Measurements from ENCODE around the gene OPN5.

OPN5 gene

DNA sequence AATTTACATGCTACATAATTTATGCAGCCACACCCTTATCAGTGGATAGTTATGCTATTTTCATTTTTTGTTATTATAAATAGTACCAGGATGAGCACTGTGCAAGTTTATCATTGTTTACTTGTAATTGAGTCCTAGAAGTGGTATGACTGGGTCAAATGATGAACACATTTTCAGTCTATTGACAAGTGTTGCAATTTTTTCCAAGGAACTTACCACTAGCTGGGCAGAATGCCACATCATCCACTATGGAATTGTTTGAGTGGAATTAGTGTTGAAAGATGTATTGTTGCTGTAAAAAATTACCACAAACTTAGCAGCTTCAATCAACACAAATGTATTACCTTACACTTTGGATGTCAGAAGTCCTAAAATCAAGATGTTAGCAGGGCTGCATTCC is 38.1 kb upstream of the OPN5 start:
- TF ChIP-seq, protein P1, sequence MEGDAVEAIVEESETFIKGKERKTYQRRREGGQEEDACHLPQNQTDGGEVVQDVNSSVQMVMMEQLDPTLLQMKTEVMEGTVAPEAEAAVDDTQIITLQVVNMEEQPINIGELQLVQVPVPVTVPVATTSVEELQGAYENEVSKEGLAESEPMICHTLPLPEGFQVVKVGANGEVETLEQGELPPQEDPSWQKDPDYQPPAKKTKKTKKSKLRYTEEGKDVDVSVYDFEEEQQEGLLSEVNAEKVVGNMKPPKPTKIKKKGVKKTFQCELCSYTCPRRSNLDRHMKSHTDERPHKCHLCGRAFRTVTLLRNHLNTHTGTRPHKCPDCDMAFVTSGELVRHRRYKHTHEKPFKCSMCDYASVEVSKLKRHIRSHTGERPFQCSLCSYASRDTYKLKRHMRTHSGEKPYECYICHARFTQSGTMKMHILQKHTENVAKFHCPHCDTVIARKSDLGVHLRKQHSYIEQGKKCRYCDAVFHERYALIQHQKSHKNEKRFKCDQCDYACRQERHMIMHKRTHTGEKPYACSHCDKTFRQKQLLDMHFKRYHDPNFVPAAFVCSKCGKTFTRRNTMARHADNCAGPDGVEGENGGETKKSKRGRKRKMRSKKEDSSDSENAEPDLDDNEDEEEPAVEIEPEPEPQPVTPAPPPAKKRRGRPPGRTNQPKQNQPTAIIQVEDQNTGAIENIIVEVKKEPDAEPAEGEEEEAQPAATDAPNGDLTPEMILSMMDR (IDR thresholded peaks at IDR 0.05), result no peak

DNA sequence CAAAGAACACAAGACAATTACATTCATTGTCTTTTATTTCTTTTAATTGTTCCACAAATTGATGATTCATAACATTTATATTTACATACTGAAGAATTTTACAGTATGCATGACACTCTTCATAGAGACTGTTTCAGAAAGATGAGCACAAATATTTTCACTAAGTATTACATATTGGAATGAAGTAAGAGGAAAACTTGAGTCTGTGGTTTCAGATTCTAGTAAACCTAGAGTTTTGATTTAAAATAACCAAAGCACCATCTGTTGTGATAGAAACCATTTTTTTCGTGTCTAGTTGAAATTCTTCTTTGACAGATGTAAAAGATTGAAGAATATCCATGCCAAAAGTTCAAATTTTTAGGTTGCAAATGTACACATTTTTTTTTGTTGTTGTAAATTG is 32.1 kb upstream of the OPN5 start:
- TF ChIP-seq, protein P1 (IDR thresholded peaks at IDR 0.05), result no peak

DNA sequence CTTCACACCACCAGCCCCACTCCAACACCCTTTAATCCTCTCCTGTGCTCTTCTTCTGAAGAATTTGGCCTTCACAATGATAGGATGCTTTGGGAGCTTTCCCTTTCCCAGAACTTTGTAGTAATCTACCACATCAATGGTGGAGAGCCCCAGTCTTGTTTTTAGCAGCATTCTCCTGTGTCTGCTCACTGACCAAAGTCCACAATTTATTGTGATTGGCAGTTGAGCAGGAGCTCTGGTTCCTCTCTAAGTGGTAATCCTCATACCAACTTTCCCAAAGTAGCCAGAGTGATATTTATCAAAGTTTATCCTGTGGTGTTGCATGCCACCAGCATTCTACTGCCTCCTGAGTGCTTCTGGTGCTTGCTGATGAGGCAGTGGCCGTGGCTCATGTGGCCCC is 29.0 kb upstream of the OPN5 start:
- TF ChIP-seq, protein P1 (IDR thresholded peaks at IDR 0.05), result no peak

DNA sequence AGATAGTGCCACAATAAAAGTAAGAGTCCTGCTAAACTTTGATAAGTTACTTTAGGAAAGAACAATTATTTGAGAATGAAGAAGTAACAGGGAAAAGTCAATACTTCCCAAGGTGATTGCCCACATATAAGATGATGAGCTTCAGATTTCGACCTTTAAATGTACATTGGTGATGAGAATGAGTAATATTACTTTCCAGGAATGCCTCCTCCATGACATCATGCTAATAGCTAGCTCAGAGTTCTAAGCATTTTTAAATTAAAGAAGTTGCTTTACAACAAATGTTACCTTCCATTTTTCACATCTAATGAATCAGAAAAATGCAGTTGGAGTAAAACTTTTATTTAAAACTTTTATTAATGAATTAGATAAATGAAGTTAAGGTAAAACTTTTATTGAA is 22.5 kb upstream of the OPN5 start:
- TF ChIP-seq, protein P1 (IDR thresholded peaks at IDR 0.05), result no peak

DNA sequence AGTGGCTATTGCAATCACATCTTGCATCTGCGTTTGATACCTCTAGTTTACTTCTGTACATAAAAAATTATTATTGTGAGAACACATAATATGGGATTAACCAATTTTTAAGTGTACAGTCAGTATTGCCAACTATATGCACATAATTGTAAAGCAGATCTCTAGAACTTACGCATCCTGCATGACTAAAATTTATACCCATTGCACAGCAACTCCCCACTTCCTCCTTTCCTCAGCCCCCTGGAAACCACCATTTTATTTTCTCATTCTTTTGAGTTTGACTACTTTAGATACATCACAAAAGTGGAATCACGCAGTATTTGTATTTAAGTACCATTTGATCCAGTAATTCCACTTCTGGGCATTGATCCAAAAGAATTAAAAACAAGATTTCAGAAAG is 19.3 kb upstream of the OPN5 start:
- TF ChIP-seq, protein P1 (IDR thresholded peaks at IDR 0.05), result no peak

DNA sequence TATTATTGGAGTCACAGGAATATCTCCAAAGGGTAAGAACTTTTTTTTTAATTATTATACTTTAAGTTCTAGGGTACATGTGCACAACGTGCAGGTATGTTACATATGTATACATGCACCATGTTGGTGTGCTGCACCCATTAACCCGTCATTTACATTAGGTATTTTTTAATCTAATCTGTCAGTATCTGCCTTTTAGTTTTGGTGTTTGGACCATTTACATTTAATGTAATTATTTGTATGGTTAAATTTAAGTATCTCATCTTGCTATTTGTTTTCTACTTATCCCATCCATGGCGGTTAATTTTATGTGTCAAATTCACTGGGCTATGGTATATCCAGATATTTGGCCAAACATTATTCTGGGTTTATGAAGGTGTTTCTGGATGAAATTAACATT is 15.4 kb upstream of the OPN5 start:
- TF ChIP-seq, protein P1 (IDR thresholded peaks at IDR 0.05), result no peak

DNA sequence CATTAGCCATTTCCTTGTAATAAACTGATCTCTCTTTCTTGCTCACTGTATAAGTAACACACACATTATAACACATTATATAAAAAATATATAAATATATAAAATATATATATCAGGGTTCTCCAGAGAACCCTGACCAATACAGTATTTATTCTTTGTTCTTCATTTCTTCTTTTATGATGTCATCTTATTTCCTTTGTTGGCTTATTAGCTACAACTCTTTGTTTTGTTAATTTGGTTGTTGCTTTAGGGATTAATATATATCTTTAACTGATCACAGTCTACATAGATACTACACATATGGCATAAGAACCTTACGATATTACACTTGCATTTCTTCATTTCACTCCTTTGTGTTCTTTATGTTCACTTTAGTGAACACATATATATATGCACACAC is 14.7 kb upstream of the OPN5 start:
- TF ChIP-seq, protein P1 (IDR thresholded peaks at IDR 0.05), result no peak

DNA sequence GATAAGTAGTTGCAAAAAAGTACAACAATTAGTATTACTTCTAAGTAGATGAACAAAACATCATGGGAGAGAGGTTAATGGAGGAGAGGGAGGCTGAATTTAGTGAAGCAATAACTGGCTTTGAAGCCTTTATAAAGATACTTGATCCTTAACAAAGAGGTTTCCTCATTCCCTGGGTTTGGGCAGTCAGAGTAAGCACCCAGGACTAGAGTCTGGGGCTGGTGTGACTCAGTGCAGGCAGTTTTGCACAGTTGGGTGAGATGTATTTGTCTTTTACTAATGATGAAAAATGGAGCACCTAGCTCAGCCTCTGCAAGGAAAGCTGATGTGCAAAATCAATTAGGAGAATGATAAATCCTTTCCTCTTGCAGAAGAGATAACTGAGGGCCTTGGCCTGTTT is 11.8 kb upstream of the OPN5 start:
- TF ChIP-seq, protein P1 (IDR thresholded peaks at IDR 0.05), result no peak
